ENCODE measurements around the gene RAB9A. TPM values are rescaled to one million over a fixed set of nuclear protein-coding genes. Genes with fewer than 3 reads are reported as not detected.

The RAB9A gene
- total RNA-seq, 1 donor from 2014 or later: 34.2 TPM

- H3K9ac ChIP-seq (ENCODE audit: low read length): no peak overlapping the region
- no peaks in the 10 kb centered on the region for H3K4me1 ChIP-seq (ENCODE audit: insufficient read depth, low read length)
- no peak overlapping the region for H3K4me3 ChIP-seq (ENCODE audit: insufficient read depth, low read depth, low read length)
- Mint-ChIP-seq H3K4me3 (ENCODE audit: unreplicated experiment) (no peak overlapping the region), H3K27ac (ENCODE audit: unreplicated experiment) (no peak overlapping the region), H3K36me3 (ENCODE audit: low read depth, unreplicated experiment) (no peaks in the 10 kb centered on the region), H3K27me3 (ENCODE audit: low read depth, unreplicated experiment) (no peaks in the 10 kb centered on the region), H3K4me1 (ENCODE audit: low read depth, unreplicated experiment) (no peaks in the 10 kb centered on the region), H3K9me3 (ENCODE audit: unreplicated experiment) (no peaks in the 10 kb centered on the region)
- TF ChIP-seq CTCF (IDR thresholded peaks at IDR 0.05; ENCODE audit: insufficient read depth, low read depth, low read length) (no peak), EZH2 (IDR thresholded peaks at IDR 0.05; ENCODE audit: insufficient read depth, low read length) (no peak)
- no peak overlapping the region for H2AFZ ChIP-seq (ENCODE audit: low read depth, low read length)
- DNase-seq (ENCODE audit: low read depth) (no peak), FAIRE-seq (no peak)
- no peaks in the 10 kb centered on the region for H3K9me3 ChIP-seq (ENCODE audit: insufficient read depth, low read depth, low read length)
- H3K27ac ChIP-seq (ENCODE audit: low read depth, low read length): no peak overlapping the region
- H4K20me1 ChIP-seq (ENCODE audit: insufficient read depth, low read length): no peaks in the 10 kb centered on the region
- no peaks in the 10 kb centered on the region for H3K27me3 ChIP-seq (ENCODE audit: insufficient read depth, low read length)
- peaks cover 11% of the 10 kb centered on the region for H3K36me3 ChIP-seq (ENCODE audit: insufficient read depth, low read length)
- H3K4me2 ChIP-seq (ENCODE audit: low read length): no peak overlapping the region
- H3K79me2 ChIP-seq (ENCODE audit: insufficient read depth, low read length): no peaks in the 10 kb centered on the region
These were observed 70.3 kb downstream of the RAB9A start for GRCh38 chrX:13759152-13759718.

Other genes starting within 250 kb of the RAB9A start
- gene EGFL6, start 119.5 kb upstream of the RAB9A start, total RNA-seq: 0.18 TPM in 1 of 2 replicates, not detected in the other
- gene TCEANC, start 36.0 kb upstream of the RAB9A start, total RNA-seq: 1.0 and 2.3 TPM in 2 replicates
- gene TRAPPC2, start 45.5 kb downstream of the RAB9A start, total RNA-seq: 16.6 and 17.0 TPM in 2 replicates
- gene OFD1, start 45.6 kb downstream of the RAB9A start, total RNA-seq: 16.1 and 22.0 TPM in 2 replicates
- gene GPM6B, start 128.0 kb downstream of the RAB9A start, total RNA-seq: 21.5 and 22.4 TPM in 2 replicates